Caco-2 (cell line): ENCODE results near the gene NTN1. TPM values are rescaled to one million over a fixed set of nuclear protein-coding genes. Genes with fewer than 3 reads are reported as not detected.

Experiments
- BruUV-seq: library from RNA; stranded (reverse); fragments of 400-500 nt; replicated peaks from 2 replicates; lab custom pipeline; 2021; lab: Mats Ljungman, UMichigan
- CTCF ChIA-PET: fragments of 300-600 bp; sonication (Branson Sonifier 250); formaldehyde crosslinking; loops from one replicate; lab custom pipeline; 2022; ENCODE audit warnings: antibody characterized with exemption; lab: Charles Lee
- POLR2A ChIA-PET: fragments of 300-600 bp; sonication (Branson Sonifier 250); formaldehyde crosslinking; loops from one replicate; lab custom pipeline; 2022; ENCODE audit warnings: antibody characterized with exemption; lab: Charles Lee
- DNase-seq, 2 experiments: peaks; one replicate each; pipeline versions ENCODE4 v3.0.0 to v3.0.0-alpha.2; 2020 to 2022
- H3K27me3 ChIP-seq: replicated peaks from 2 replicates; pipeline ENCODE4 v1.6.0; 2011; ENCODE audit warnings: low read length; ENCODE audit not compliant: control insufficient read depth, insufficient read depth
- H3K36me3 ChIP-seq: 2 replicates; pipeline ENCODE4 v1.5.1; 2011; ENCODE audit warnings: low read length; ENCODE audit not compliant: control insufficient read depth, insufficient read depth
- H3K4me1 ChIP-seq: fragments of 250-450 bp; sonication (Bioruptor Pico); 2 replicates; pipeline ENCODE4 v1.5.1; 2020; ENCODE audit warnings: mild to moderate bottlenecking
- H3K4me3 ChIP-seq: 2 replicates; pipeline ENCODE4 v1.5.1; 2011; ENCODE audit warnings: low read depth, mild to moderate bottlenecking, control low read depth, low read length
- H3K9me3 ChIP-seq: fragments of 250-450 bp; sonication (Bioruptor Pico); 2 replicates; pipeline ENCODE4 v1.5.1; 2020; ENCODE audit warnings: mild to moderate bottlenecking, moderate library complexity
- H3K27ac Mint-ChIP-seq: one replicate; pipeline ENCODE4 v1.8.0; 2022; ENCODE audit warnings: mixed read lengths; ENCODE audit not compliant: unreplicated experiment
- H3K27me3 Mint-ChIP-seq: one replicate; pipeline ENCODE4 v1.8.0; 2022; ENCODE audit warnings: mixed read lengths; ENCODE audit not compliant: insufficient read depth, unreplicated experiment
- H3K36me3 Mint-ChIP-seq: one replicate; pipeline ENCODE4 v1.8.0; 2022; ENCODE audit warnings: mild to moderate bottlenecking, mixed read lengths; ENCODE audit not compliant: insufficient read depth, unreplicated experiment
- H3K4me1 Mint-ChIP-seq: one replicate; pipeline ENCODE4 v1.8.0; 2022; ENCODE audit warnings: low read depth, mixed read lengths; ENCODE audit not compliant: unreplicated experiment
- H3K4me3 Mint-ChIP-seq: one replicate; pipeline ENCODE4 v1.8.0; 2022; ENCODE audit warnings: mild to moderate bottlenecking, moderate library complexity, mixed read lengths; ENCODE audit not compliant: unreplicated experiment
- H3K9me3 Mint-ChIP-seq: one replicate; pipeline ENCODE4 v1.8.0; 2022; ENCODE audit warnings: mixed read lengths; ENCODE audit not compliant: unreplicated experiment
- intact Hi-C: fragments of 100-400 bp; cut with micrococcal nuclease; formaldehyde crosslinking; loops from one replicate; pipeline ENCODE4 v1.10.0; 2022; ENCODE audit not compliant: unreplicated experiment
- total RNA-seq: library from RNA; stranded (reverse); gene quantifications from 2 replicates; pipeline ENCODE4 v1.2.3, GENCODE V29; 2022
- TF ChIP-seq, protein P1 (sequence below), 2 experiments: fragments of 200-600 bp in 1 of 2; IDR thresholded peaks; 1 replicate in 1 of 2; 2 replicates in 1 of 2; pipeline versions ENCODE4 v1.5.1 to v1.8.0; 2011 to 2022; ENCODE audit warnings: antibody characterized with exemption in 1 of 2, control low read depth in 1 of 2, inconsistent platforms in 1 of 2, low read depth in 1 of 2, low read length in 1 of 2, mild to moderate bottlenecking in 1 of 2, moderate library complexity in 1 of 2; ENCODE audit not compliant: insufficient read depth in 1 of 2, severe bottlenecking in 1 of 2, unreplicated experiment in 1 of 2

Gene NTN1
- total RNA-seq, 1 experiment from 2014 or later: 0.88 TPM

DNA sequence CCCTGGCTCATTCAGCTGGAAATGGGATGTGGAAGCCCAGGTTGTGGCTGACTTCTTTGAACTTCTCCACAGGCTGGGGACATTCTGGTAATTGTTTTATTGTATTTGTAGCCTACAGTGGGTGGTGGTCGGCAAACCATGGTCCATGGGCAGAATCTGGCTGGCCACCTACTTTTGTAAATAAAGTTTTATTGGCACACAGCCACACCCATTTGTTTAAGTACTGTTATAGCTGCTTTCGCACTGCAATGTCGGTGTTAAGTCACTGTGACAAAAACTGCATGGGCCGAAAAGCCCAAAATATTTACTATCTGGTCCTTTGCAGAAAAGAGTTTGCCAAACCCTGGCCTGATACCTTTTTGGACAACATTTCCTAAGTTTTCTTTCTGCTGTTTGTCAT lies 86.2 kb downstream of the NTN1 start:
- no peaks in the 10 kb centered on the region for H3K4me1 ChIP-seq
- CTCF ChIA-PET: no interaction called here
- Mint-ChIP-seq H3K9me3 (no peaks in the 10 kb centered on the region), H3K27me3 (peaks cover 2% of the 10 kb centered on the region), H3K4me1 (no peaks in the 10 kb centered on the region), H3K27ac (no peak overlapping the region), H3K36me3 (no peaks in the 10 kb centered on the region), H3K4me3 (no peak overlapping the region)
- no peaks in the 10 kb centered on the region for H3K9me3 ChIP-seq
- no peak overlapping the region for H3K4me3 ChIP-seq
- intact Hi-C loops: no loop called here
- POLR2A ChIA-PET: no interaction called here
- TF ChIP-seq, protein P1, sequence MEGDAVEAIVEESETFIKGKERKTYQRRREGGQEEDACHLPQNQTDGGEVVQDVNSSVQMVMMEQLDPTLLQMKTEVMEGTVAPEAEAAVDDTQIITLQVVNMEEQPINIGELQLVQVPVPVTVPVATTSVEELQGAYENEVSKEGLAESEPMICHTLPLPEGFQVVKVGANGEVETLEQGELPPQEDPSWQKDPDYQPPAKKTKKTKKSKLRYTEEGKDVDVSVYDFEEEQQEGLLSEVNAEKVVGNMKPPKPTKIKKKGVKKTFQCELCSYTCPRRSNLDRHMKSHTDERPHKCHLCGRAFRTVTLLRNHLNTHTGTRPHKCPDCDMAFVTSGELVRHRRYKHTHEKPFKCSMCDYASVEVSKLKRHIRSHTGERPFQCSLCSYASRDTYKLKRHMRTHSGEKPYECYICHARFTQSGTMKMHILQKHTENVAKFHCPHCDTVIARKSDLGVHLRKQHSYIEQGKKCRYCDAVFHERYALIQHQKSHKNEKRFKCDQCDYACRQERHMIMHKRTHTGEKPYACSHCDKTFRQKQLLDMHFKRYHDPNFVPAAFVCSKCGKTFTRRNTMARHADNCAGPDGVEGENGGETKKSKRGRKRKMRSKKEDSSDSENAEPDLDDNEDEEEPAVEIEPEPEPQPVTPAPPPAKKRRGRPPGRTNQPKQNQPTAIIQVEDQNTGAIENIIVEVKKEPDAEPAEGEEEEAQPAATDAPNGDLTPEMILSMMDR (IDR thresholded peaks at IDR 0.05; ENCODE audit: insufficient read depth in 1 of 2, low read depth in 1 of 2, low read length in 1 of 2, severe bottlenecking in 1 of 2, unreplicated experiment in 1 of 2): no peak
- H3K27me3 ChIP-seq: no peaks in the 10 kb centered on the region
- BruUV-seq: no TSS peak
- no peak for DNase-seq
- no peaks in the 10 kb centered on the region for H3K36me3 ChIP-seq

DNA sequence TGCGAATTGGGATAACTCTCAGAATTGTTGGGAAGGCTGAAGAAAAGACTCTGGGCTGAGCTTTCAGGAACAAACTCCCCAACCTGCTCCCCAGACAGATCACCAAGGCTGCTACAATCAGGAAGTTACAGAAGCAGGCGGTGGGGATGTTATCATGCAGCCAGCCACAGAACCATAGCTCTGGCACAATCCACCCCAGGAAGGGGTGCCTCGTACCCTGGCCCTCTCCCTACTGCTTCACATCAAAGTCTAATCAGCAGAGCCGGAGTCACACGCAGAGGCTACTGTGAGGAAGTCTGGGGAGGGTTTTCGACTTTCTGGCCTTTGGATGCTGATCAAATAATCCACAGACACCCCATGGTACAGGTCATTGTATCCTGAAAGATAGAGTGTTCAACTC lies 86.8 kb downstream of the NTN1 start:
- no peak for DNase-seq
- no peaks in the 10 kb centered on the region for H3K4me1 Mint-ChIP-seq
- TF ChIP-seq, protein P1 (IDR thresholded peaks at IDR 0.05; ENCODE audit: insufficient read depth in 1 of 2, low read depth in 1 of 2, low read length in 1 of 2, severe bottlenecking in 1 of 2, unreplicated experiment in 1 of 2): no peak
- Histone ChIP-seq H3K4me3 (no peak overlapping the region), H3K27me3 (no peaks in the 10 kb centered on the region), H3K36me3 (no peaks in the 10 kb centered on the region), H3K9me3 (no peaks in the 10 kb centered on the region), H3K4me1 (no peaks in the 10 kb centered on the region)
- no peaks in the 10 kb centered on the region for H3K9me3 Mint-ChIP-seq
- POLR2A ChIA-PET: no interaction called here
- intact Hi-C loops: no loop called here
- CTCF ChIA-PET: no interaction called here
- H3K36me3 Mint-ChIP-seq: no peaks in the 10 kb centered on the region
- BruUV-seq: no TSS peak
- H3K4me3 Mint-ChIP-seq: no peak overlapping the region
- H3K27me3 Mint-ChIP-seq: peaks cover 2% of the 10 kb centered on the region
- H3K27ac Mint-ChIP-seq: no peak overlapping the region

DNA sequence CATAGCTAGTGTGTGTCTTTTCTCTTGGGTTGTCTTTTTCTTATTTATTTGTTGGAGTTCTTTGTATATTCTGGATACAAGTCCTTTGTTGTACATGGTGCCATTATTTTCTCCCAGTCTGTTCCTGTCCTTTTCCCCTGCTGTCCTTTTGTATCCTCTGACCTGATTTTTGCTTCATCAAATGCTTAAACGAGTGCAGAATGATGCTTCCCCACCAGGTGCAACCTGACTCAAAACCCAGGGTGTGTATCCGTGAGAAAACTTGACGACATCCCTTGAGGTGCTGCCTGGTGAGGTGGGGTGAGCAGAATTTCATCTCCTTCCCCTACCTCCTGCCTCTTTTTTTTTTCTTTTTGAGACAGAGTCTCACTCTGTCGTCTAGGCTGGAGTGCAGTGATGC lies 88.6 kb downstream of the NTN1 start:
- no peak overlapping the region for H3K4me3 Mint-ChIP-seq
- H3K9me3 Mint-ChIP-seq: no peaks in the 10 kb centered on the region
- H3K36me3 Mint-ChIP-seq: no peaks in the 10 kb centered on the region
- no TSS peak for BruUV-seq
- ChIA-PET CTCF (no interaction called here), POLR2A (no interaction called here)
- TF ChIP-seq, protein P1 (IDR thresholded peaks at IDR 0.05; ENCODE audit: insufficient read depth in 1 of 2, low read depth in 1 of 2, low read length in 1 of 2, severe bottlenecking in 1 of 2, unreplicated experiment in 1 of 2): no peak
- Histone ChIP-seq H3K9me3 (no peaks in the 10 kb centered on the region), H3K36me3 (no peaks in the 10 kb centered on the region), H3K4me1 (no peaks in the 10 kb centered on the region), H3K27me3 (no peaks in the 10 kb centered on the region), H3K4me3 (no peak overlapping the region)
- intact Hi-C loops: no loop called here
- H3K27ac Mint-ChIP-seq: no peak overlapping the region
- no peaks in the 10 kb centered on the region for H3K4me1 Mint-ChIP-seq
- H3K27me3 Mint-ChIP-seq: peaks cover 6% of the 10 kb centered on the region
- no peak for DNase-seq
